Vagina (tissue), 2 donors: ENCODE measurements around the gene SIAE.

Experiments used
- CTCF ChIP-seq, 3 experiments: fragments of 450-650 bp in 2 of 3; fragments of 200-600 bp in 1 of 3; sonication (generic) in 1 of 3; IDR thresholded peaks; one replicate each; pipeline ENCODE4 v1.5.1; 2017 to 2019; ENCODE audit warnings: antibody characterized with exemption in 3 of 3, mild to moderate bottlenecking in 2 of 3, moderate library complexity in 2 of 3
- POLR2A ChIP-seq, 2 donors: fragments of 450-650 bp; IDR thresholded peaks; one replicate each; pipeline ENCODE4 v1.6.1; 2017; ENCODE audit warnings: antibody characterized with exemption in 2 of 2, mild to moderate bottlenecking in 2 of 2, moderate library complexity in 2 of 2

DNA sequence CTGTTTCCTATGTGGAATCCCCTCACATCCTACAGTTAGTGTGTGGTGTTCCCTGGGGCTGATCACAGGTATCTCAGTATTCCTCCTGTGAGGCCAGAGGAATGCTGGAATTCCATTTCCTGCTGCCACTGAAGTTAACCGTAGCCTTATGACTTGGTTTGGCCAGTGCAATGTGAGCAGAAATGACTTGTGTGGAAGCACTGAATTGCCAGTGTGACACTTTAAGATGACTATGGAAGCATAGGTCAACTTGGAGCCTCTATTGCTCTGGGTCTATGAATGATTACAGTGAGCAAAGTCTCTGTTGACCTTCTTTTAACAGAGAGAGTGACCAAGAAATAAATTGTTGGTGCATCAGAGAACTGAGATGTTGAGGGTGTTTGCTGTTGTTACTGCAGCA, 34.4 kb downstream of the SIAE start:
- TF ChIP-seq CTCF (IDR thresholded peaks at IDR 0.05), result no peak
- no peak for TF ChIP-seq POLR2A (IDR thresholded peaks at IDR 0.05)
